ENCODE measurements around the gene ASB3. TPM values are rescaled to one million over a fixed set of nuclear protein-coding genes. Genes with fewer than 3 reads are reported as not detected.

The ASB3 gene
- total and polyA plus RNA-seq, 9 of the 15 experiments (the other 6 are each of a cell fraction or from before 2014, with no cell fraction given): 13.6 to 35.3 (median 18.7) TPM

DNA sequence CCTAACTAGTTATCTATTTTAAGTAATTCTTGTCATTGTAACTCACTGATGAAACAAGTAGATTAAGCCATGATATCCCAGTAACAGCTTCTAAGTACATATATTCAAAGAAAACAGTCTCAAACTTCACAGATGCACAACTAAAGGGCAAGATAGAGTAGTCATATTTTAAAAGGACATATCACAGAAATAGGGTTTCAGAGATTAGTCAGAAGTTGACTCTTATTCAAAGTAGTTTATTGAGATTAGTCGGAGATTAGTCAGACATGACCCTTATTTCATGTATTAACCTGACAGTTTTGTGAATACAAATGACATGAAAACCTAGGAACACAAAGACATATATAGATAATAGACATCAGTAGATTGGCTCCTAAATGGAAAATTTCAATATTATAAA is 35.0 kb downstream of the ASB3 start:
- BruUV-seq (replicated peaks): no TSS peak
- Histone ChIP-seq H3K27ac (ENCODE audit: extremely low read depth, low read depth, low read length) (no peak overlapping the region), H3K36me3 (ENCODE audit: control insufficient read depth, insufficient read depth, low read length) (peaks cover 20% of the 10 kb centered on the region; the same call in 2 of the 3 replicates), H2AFZ (ENCODE audit: low read depth, low read length) (no peak overlapping the region), H3K79me2 (ENCODE audit: control insufficient read depth, insufficient read depth, low read length) (no peaks in the 10 kb centered on the region), H3K4me1 (replicated peaks in 1 of 2; ENCODE audit: control insufficient read depth in 2 of 2, insufficient read depth in 2 of 2, low read length in 2 of 2) (no peaks in the 10 kb centered on the region), H3K9ac (ENCODE audit: insufficient read depth in 1 of 2, low read depth in 2 of 2, low read length in 2 of 2) (no peak overlapping the region), H3K4me2 (ENCODE audit: insufficient read depth, low read length) (no peak overlapping the region), H3K27me3 (ENCODE audit: control insufficient read depth in 2 of 2, insufficient read depth in 2 of 2, low read length in 2 of 2) (no peaks in the 10 kb centered on the region), H4K20me1 (replicated peaks; ENCODE audit: control insufficient read depth, insufficient read depth, low read length) (no peaks in the 10 kb centered on the region), H3K9me1 (ENCODE audit: control insufficient read depth, insufficient read depth, low read length) (no peaks in the 10 kb centered on the region), H3K9me3 (replicated peaks; ENCODE audit: control insufficient read depth, insufficient read depth, low read depth, low read length) (no peaks in the 10 kb centered on the region), H3K4me3 (no peak overlapping the region)
- in situ Hi-C loops (cut with MboI): no loop called here
- ATAC-seq (no peak), DNase-seq (ENCODE audit: extremely low read depth in 1 of 4, low spot score in 3 of 4) (no peak), FAIRE-seq (no peak)
- intact Hi-C loops (cut with micrococcal nuclease): no loop called here
- TF ChIP-seq, protein P1, sequence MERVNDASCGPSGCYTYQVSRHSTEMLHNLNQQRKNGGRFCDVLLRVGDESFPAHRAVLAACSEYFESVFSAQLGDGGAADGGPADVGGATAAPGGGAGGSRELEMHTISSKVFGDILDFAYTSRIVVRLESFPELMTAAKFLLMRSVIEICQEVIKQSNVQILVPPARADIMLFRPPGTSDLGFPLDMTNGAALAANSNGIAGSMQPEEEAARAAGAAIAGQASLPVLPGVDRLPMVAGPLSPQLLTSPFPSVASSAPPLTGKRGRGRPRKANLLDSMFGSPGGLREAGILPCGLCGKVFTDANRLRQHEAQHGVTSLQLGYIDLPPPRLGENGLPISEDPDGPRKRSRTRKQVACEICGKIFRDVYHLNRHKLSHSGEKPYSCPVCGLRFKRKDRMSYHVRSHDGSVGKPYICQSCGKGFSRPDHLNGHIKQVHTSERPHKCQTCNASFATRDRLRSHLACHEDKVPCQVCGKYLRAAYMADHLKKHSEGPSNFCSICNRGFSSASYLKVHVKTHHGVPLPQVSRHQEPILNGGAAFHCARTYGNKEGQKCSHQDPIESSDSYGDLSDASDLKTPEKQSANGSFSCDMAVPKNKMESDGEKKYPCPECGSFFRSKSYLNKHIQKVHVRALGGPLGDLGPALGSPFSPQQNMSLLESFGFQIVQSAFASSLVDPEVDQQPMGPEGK (CRISPR knock-in tag; IDR thresholded peaks at IDR 0.05; ENCODE audit: borderline replicate concordance): no peak
- TF ChIP-seq GATAD2A (IDR thresholded peaks at IDR 0.05): no peak
- TF ChIP-seq MAFG (tag; conservative IDR thresholded peaks at IDR 0.05): no peak
- no peak for TF ChIP-seq TGIF2 (CRISPR knock-in tag; IDR thresholded peaks at IDR 0.05)
- TF ChIP-seq LARP7 (IDR thresholded peaks at IDR 0.05): no peak
- no peak for TF ChIP-seq NR2C2 (CRISPR knock-in tag; IDR thresholded peaks at IDR 0.05)
- no peak for TF ChIP-seq NR2C2 (tag; IDR thresholded peaks at IDR 0.05)
- no peak for TF ChIP-seq MCM5 (IDR thresholded peaks at IDR 0.05; ENCODE audit: low read depth)
- TF ChIP-seq E2F3 (CRISPR knock-in tag; IDR thresholded peaks at IDR 0.05): no peak
- no peak for TF ChIP-seq PPARD (CRISPR knock-in tag; IDR thresholded peaks at IDR 0.05)
- no peak for TF ChIP-seq CBX3 (IDR thresholded peaks at IDR 0.05; ENCODE audit: borderline replicate concordance in 1 of 2, low read length in 2 of 2)
- POLR2A ChIA-PET: no interaction called here
- CTCF ChIA-PET (ENCODE audit: low intra/inter-chr PET ratio): no interaction called here
- WGBS (ENCODE audit: insufficient coverage, low coverage, missing lambda C conversion rate): 76% methylated on average over 1 of the region's 1 CpG
